IPS DF 6.9 (cell line): ENCODE measurements around the gene HS1BP3.

Experiments
- DNase-seq: peaks from one replicate; pipeline ENCODE4 v3.0.0-alpha.2; 2013; ENCODE audit warnings: low read depth, low spot score
- H3K27ac ChIP-seq: one replicate; pipeline ENCODE4 v1.5.1; 2013; ENCODE audit warnings: low read length, control low read depth
- H3K27me3 ChIP-seq: 2 replicates; pipeline ENCODE4 v1.6.1; 2013; ENCODE audit warnings: mild to moderate bottlenecking, low read length; ENCODE audit not compliant: control insufficient read depth, insufficient read depth
- H3K36me3 ChIP-seq: 2 replicates; pipeline ENCODE4 v1.6.1; 2013; ENCODE audit warnings: low read length; ENCODE audit not compliant: control insufficient read depth, insufficient read depth
- H3K4me1 ChIP-seq: 2 replicates; pipeline ENCODE4 v1.6.1; 2013; ENCODE audit warnings: low read length; ENCODE audit not compliant: control insufficient read depth, insufficient read depth
- H3K4me3 ChIP-seq: 2 replicates; pipeline ENCODE4 v1.5.1; 2013; ENCODE audit warnings: mild to moderate bottlenecking, low read length
- H3K9me3 ChIP-seq: 2 replicates; pipeline ENCODE4 v1.6.1; 2013; ENCODE audit warnings: low read length, inconsistent platforms; ENCODE audit not compliant: control insufficient read depth, insufficient read depth
- WGBS: extraction: QIAGEN DNeasy Blood & Tissue Kit; methylation state at CpG from one replicate; pipeline ENCODE4 v1.1.7; 2013; ENCODE audit warnings: mixed read lengths, missing lambda C conversion rate; ENCODE audit not compliant: insufficient read length, insufficient coverage; 5-methylcytosine and 5-hydroxymethylcytosine counted together

HS1BP3 gene

GRCh38 chr2:20635113-20635510 lies 15.8 kb downstream of the HS1BP3 start:
- no peaks in the 10 kb centered on the region for H3K36me3 ChIP-seq
- peaks cover 2% of the 10 kb centered on the region; the same call in 1 of the 2 replicates for H3K4me1 ChIP-seq
- H3K27ac ChIP-seq, result no peak overlapping the region
- no peak for DNase-seq
- H3K4me3 ChIP-seq, result no peak overlapping the region
- H3K27me3 ChIP-seq, result no peaks in the 10 kb centered on the region
- no CpG with 5 or more reads among the region's 5 CpGs for WGBS
- no peaks in the 10 kb centered on the region for H3K9me3 ChIP-seq

- H3K9me3 ChIP-seq, result no peaks in the 10 kb centered on the region
- no CpG with 5 or more reads among the region's 9 CpGs for WGBS
- H3K4me1 ChIP-seq, result peaks cover 2% of the 10 kb centered on the region; the same call in 1 of the 2 replicates
- no peak for DNase-seq
- no peaks in the 10 kb centered on the region for H3K27me3 ChIP-seq
- H3K27ac ChIP-seq, result no peak overlapping the region
- H3K4me3 ChIP-seq, result no peak overlapping the region
- H3K36me3 ChIP-seq, result no peaks in the 10 kb centered on the region
These were observed 16.3 kb downstream of the HS1BP3 start for GRCh38 chr2:20634507-20635112.

GRCh38 chr2:20633794-20634506 lies 16.9 kb downstream of the HS1BP3 start:
- no peak for DNase-seq
- no CpG with 5 or more reads among the region's 18 CpGs for WGBS
- H3K4me3 ChIP-seq, result no peak overlapping the region
- no peaks in the 10 kb centered on the region for H3K27me3 ChIP-seq
- no peak overlapping the region for H3K27ac ChIP-seq
- H3K4me1 ChIP-seq, result peaks cover 2% of the 10 kb centered on the region; the same call in 1 of the 2 replicates
- no peaks in the 10 kb centered on the region for H3K36me3 ChIP-seq
- H3K9me3 ChIP-seq, result no peaks in the 10 kb centered on the region

GRCh38 chr2:20633001-20633400 lies 17.9 kb downstream of the HS1BP3 start:
- DNase-seq, result no peak
- H3K4me1 ChIP-seq, result peaks cover 2% of the 10 kb centered on the region; the same call in 1 of the 2 replicates
- H3K27ac ChIP-seq, result no peak overlapping the region
- no CpG with 5 or more reads among the region's 4 CpGs for WGBS
- H3K27me3 ChIP-seq, result no peaks in the 10 kb centered on the region
- H3K9me3 ChIP-seq, result no peaks in the 10 kb centered on the region
- no peak overlapping the region for H3K4me3 ChIP-seq
- H3K36me3 ChIP-seq, result no peaks in the 10 kb centered on the region

GRCh38 chr2:20632446-20632990 lies 18.4 kb downstream of the HS1BP3 start:
- no peak overlapping the region for H3K4me3 ChIP-seq
- H3K27me3 ChIP-seq, result no peaks in the 10 kb centered on the region
- no peak overlapping the region for H3K27ac ChIP-seq
- DNase-seq, result no peak
- no peaks in the 10 kb centered on the region for H3K36me3 ChIP-seq
- no CpG with 5 or more reads among the region's 7 CpGs for WGBS
- no peaks in the 10 kb centered on the region for H3K9me3 ChIP-seq
- H3K4me1 ChIP-seq, result peaks cover 2% of the 10 kb centered on the region; the same call in 1 of the 2 replicates

GRCh38 chr2:20631617-20632307 lies 19.1 kb downstream of the HS1BP3 start:
- no peaks in the 10 kb centered on the region for H3K36me3 ChIP-seq
- no peaks in the 10 kb centered on the region for H3K9me3 ChIP-seq
- H3K4me3 ChIP-seq, result no peak overlapping the region
- WGBS, result no CpG with 5 or more reads among the region's 6 CpGs
- no peaks in the 10 kb centered on the region for H3K27me3 ChIP-seq
- H3K27ac ChIP-seq, result no peak overlapping the region
- H3K4me1 ChIP-seq, result peaks cover 2% of the 10 kb centered on the region; the same call in 1 of the 2 replicates
- no peak for DNase-seq

GRCh38 chr2:20630967-20631366 lies 19.9 kb downstream of the HS1BP3 start:
- no peaks in the 10 kb centered on the region for H3K27me3 ChIP-seq
- H3K36me3 ChIP-seq, result no peaks in the 10 kb centered on the region
- no CpG with 5 or more reads among the region's 4 CpGs for WGBS
- peaks cover 2% of the 10 kb centered on the region; the same call in 1 of the 2 replicates for H3K4me1 ChIP-seq
- no peak overlapping the region for H3K4me3 ChIP-seq
- H3K27ac ChIP-seq, result no peak overlapping the region
- DNase-seq, result no peak
- no peaks in the 10 kb centered on the region for H3K9me3 ChIP-seq

- Histone ChIP-seq H3K27me3 (no peaks in the 10 kb centered on the region), H3K9me3 (no peaks in the 10 kb centered on the region), H3K4me1 (peaks cover 2% of the 10 kb centered on the region; the same call in 1 of the 2 replicates), H3K36me3 (no peaks in the 10 kb centered on the region), H3K27ac (no peak overlapping the region), H3K4me3 (no peak overlapping the region)
- no CpG with 5 or more reads among the region's 12 CpGs for WGBS
- no peak for DNase-seq
These were observed 21.2 kb downstream of the HS1BP3 start for GRCh38 chr2:20629581-20630171.

- no CpG with 5 or more reads among the region's 6 CpGs for WGBS
- no peaks in the 10 kb centered on the region for H3K27me3 ChIP-seq
- no peak overlapping the region for H3K27ac ChIP-seq
- no peaks in the 10 kb centered on the region for H3K9me3 ChIP-seq
- no peak overlapping the region for H3K4me3 ChIP-seq
- DNase-seq, result no peak
- H3K36me3 ChIP-seq, result no peaks in the 10 kb centered on the region
- H3K4me1 ChIP-seq, result peaks cover 2% of the 10 kb centered on the region; the same call in 1 of the 2 replicates
These were observed 21.7 kb downstream of the HS1BP3 start for GRCh38 chr2:20629181-20629580.
